T47D (cell line): Measurements from ENCODE around the gene CRELD2.

Experiments used
- DNase-seq, 2 experiments: peaks; one replicate each; pipeline versions ENCODE4 v3.0.0 to v3.0.0-alpha.2; 2011 to 2012; ENCODE audit warnings: low read depth in 1 of 2, low spot score in 1 of 2
- JUND ChIP-seq: IDR thresholded peaks from 2 replicates; pipeline ENCODE4 v1.6.1; 2012; ENCODE audit warnings: low read depth
- in situ Hi-C: cut with HindIII; loops from 2 replicates; pipeline ENCODE4 v1.10.0; 2016; ENCODE audit warnings: low sequenced_read_pairs, low pct_unique_long_range_greater_than_20kb

Gene CRELD2

GRCh38 chr22:49882519-49883293 lies 35.7 kb upstream of the CRELD2 start:
- in situ Hi-C loops: no loop called here

GRCh38 chr22:49883294-49883640 lies 35.2 kb upstream of the CRELD2 start:
- DNase-seq: no peak
- in situ Hi-C loops: no loop called here
- no peak for TF ChIP-seq JUND

More at GRCh38 chr22:49882519-49883293, 35.7 kb upstream of the CRELD2 start:
- no peak for TF ChIP-seq JUND
- DNase-seq: no peak

GRCh38 chr22:49884075-49884474 lies 34.4 kb upstream of the CRELD2 start:
- DNase-seq: no peak
- in situ Hi-C loops: no loop called here
- no peak for TF ChIP-seq JUND

- DNase-seq: peak in 1 of 2 experiments; percentile 18
- in situ Hi-C loops: no loop called here
Observed at GRCh38 chr22:49884503-49885260, 33.8 kb upstream of the CRELD2 start.

GRCh38 chr22:49885281-49885680 lies 33.2 kb upstream of the CRELD2 start:
- in situ Hi-C loops: no loop called here
- no peak for DNase-seq
- no peak for TF ChIP-seq JUND

More at GRCh38 chr22:49884503-49885260, 33.8 kb upstream of the CRELD2 start:
- no peak for TF ChIP-seq JUND

GRCh38 chr22:49885881-49886280 lies 32.6 kb upstream of the CRELD2 start:
- in situ Hi-C loops: no loop called here
- no peak for DNase-seq
- TF ChIP-seq JUND: no peak

GRCh38 chr22:49886346-49887063 lies 31.9 kb upstream of the CRELD2 start:
- no peak for DNase-seq
- TF ChIP-seq JUND: no peak
- in situ Hi-C loops: no loop called here

GRCh38 chr22:49887064-49887451 lies 31.4 kb upstream of the CRELD2 start:
- TF ChIP-seq JUND: no peak
- no peak for DNase-seq
- in situ Hi-C loops: no loop called here

- DNase-seq: no peak
- in situ Hi-C loops: no loop called here
- TF ChIP-seq JUND: no peak
Observed at GRCh38 chr22:49887702-49888101, 30.7 kb upstream of the CRELD2 start.

GRCh38 chr22:49889071-49889470 lies 29.4 kb upstream of the CRELD2 start:
- DNase-seq: no peak
- in situ Hi-C loops: no loop called here
- TF ChIP-seq JUND: no peak

- in situ Hi-C loops: no loop called here
- no peak for DNase-seq
- TF ChIP-seq JUND: no peak
Observed at GRCh38 chr22:49892226-49892899, 26.1 kb upstream of the CRELD2 start.

- DNase-seq: no peak
- TF ChIP-seq JUND: no peak
- in situ Hi-C loops: no loop called here
Observed at GRCh38 chr22:49893025-49893424, 25.4 kb upstream of the CRELD2 start.
